HG02610 (cell line): ENCODE measurements around the gene GABARAP.

ENCODE experiments used
- ATAC-seq: cut with Tn5 transposase; IDR thresholded peaks from one replicate; pipeline ENCODE4 v1.9.1; 2021; ENCODE audit warnings: mild to moderate bottlenecking, moderate library complexity; ENCODE audit not compliant: unreplicated experiment

The GABARAP gene

GRCh38 chr17:7223375-7223774 lies 18.9 kb downstream of the GABARAP start:
- no peak for ATAC-seq

GRCh38 chr17:7222972-7223292 lies 19.3 kb downstream of the GABARAP start:
- ATAC-seq: no peak

- no peak for ATAC-seq
Observed at GRCh38 chr17:7222093-7222971, 19.9 kb downstream of the GABARAP start.

GRCh38 chr17:7221278-7222092 lies 20.8 kb downstream of the GABARAP start:
- ATAC-seq: no peak

- no peak for ATAC-seq
Observed at GRCh38 chr17:7220593-7221277, 21.5 kb downstream of the GABARAP start.

GRCh38 chr17:7219812-7220592 lies 22.2 kb downstream of the GABARAP start, which contains the start of the genes ACADVL and DLG4:
Gene ACADVL (plus strand): TSS chr17:7219938. CDS start chr17:7219985, 47 bp downstream.
Gene DLG4 (minus strand): TSS chr17:7219836.
- peak; percentile 65 for ATAC-seq

- no peak for ATAC-seq
Observed at GRCh38 chr17:7219229-7219811, 22.9 kb downstream of the GABARAP start.

GRCh38 chr17:7218758-7219157 lies 23.5 kb downstream of the GABARAP start:
- no peak for ATAC-seq

- ATAC-seq: no peak
Observed at GRCh38 chr17:7218166-7218565, 24.1 kb downstream of the GABARAP start.

GRCh38 chr17:7217113-7217987 lies 24.9 kb downstream of the GABARAP start:
- ATAC-seq: no peak

GRCh38 chr17:7216242-7217112 lies 25.8 kb downstream of the GABARAP start:
- ATAC-seq: no peak

GRCh38 chr17:7215652-7216180 lies 26.5 kb downstream of the GABARAP start:
- no peak for ATAC-seq

- ATAC-seq: no peak
Observed at GRCh38 chr17:7215136-7215638, 27.1 kb downstream of the GABARAP start.

GRCh38 chr17:7214300-7215135 lies 27.7 kb downstream of the GABARAP start:
- peak; percentile 72 for ATAC-seq

- ATAC-seq: no peak
Observed at GRCh38 chr17:7213895-7214299, 28.4 kb downstream of the GABARAP start.

GRCh38 chr17:7211491-7212273 lies 30.6 kb downstream of the GABARAP start:
- no peak for ATAC-seq
